ENCODE results near the gene FAM110A.

The FAM110A gene

GRCh38 chr20:842547-842940 is 9.0 kb downstream of the FAM110A start:
- Histone ChIP-seq H4K8ac (ENCODE audit: low read depth, low read length) (no peak overlapping the region), H4K91ac (ENCODE audit: low read depth, low read length, poor library complexity) (no peak overlapping the region), H3K4me3 (ENCODE audit: low read length in 2 of 2) (no peak overlapping the region), H3K9ac (ENCODE audit: low read depth, low read length, poor library complexity) (no peak overlapping the region), H2AFZ (ENCODE audit: low read length) (no peak overlapping the region), H3K27me3 (ENCODE audit: control insufficient read depth in 3 of 3, insufficient read depth in 3 of 3, low read depth in 1 of 3, low read length in 3 of 3) (peaks cover 7 to 61% (median 16%) of the 10 kb centered on the region in 3 experiments), H3K23ac (ENCODE audit: low read depth, low read length, poor library complexity) (peak overlapping the region; percentile 3), H3K9me3 (replicated peaks in 1 of 2; ENCODE audit: control insufficient read depth in 2 of 2, insufficient read depth in 1 of 2, low read depth in 1 of 2, low read length in 2 of 2) (no peaks in the 10 kb centered on the region), H3K79me1 (ENCODE audit: low read depth, low read length) (no peaks in the 10 kb centered on the region), H3K14ac (ENCODE audit: low read length) (no peak overlapping the region), H2BK120ac (ENCODE audit: low read depth, low read length) (no peak overlapping the region), H3K4me2 (ENCODE audit: insufficient read depth, low read length, poor library complexity, severe bottlenecking) (peak overlapping the region; percentile 88), H2BK5ac (ENCODE audit: low read length) (no peak overlapping the region), H2BK12ac (ENCODE audit: low read length) (no peak overlapping the region), H3K4me1 (ENCODE audit: control insufficient read depth in 2 of 2, insufficient read depth in 1 of 2, low read depth in 1 of 2, low read length in 2 of 2) (peaks cover 12 to 22% of the 10 kb centered on the region in 2 donors), H3K27ac (replicated peaks; ENCODE audit: low read length) (no peak overlapping the region), H3K18ac (ENCODE audit: low read length) (peak overlapping the region; percentile 78), H3K4ac (ENCODE audit: low read length) (no peak overlapping the region), H3K36me3 (replicated peaks in 1 of 2; ENCODE audit: control insufficient read depth in 2 of 2, insufficient read depth in 2 of 2, low read length in 2 of 2) (peaks cover 0 to 2% of the 10 kb centered on the region in 2 donors), H2AK5ac (ENCODE audit: low read depth, low read length) (no peak overlapping the region), H2BK15ac (ENCODE audit: low read length) (no peak overlapping the region)
- DNase-seq (ENCODE audit: low spot score), result no peak
- no CpG with 5 or more reads among the region's 2 CpGs for WGBS, 2 donors (ENCODE audit: extremely low coverage in 2 of 2, insufficient read length in 2 of 2, insufficient replicate concordance in 1 of 2)

GRCh38 chr20:843912-844311 is 10.4 kb downstream of the FAM110A start:
- Histone ChIP-seq H3K14ac (ENCODE audit: low read length) (no peak overlapping the region), H3K4me1 (ENCODE audit: control insufficient read depth in 2 of 2, insufficient read depth in 1 of 2, low read depth in 1 of 2, low read length in 2 of 2) (peaks cover 15 to 29% of the 10 kb centered on the region in 2 donors), H2BK15ac (ENCODE audit: low read length) (peak overlapping the region; percentile 59), H3K79me1 (ENCODE audit: low read depth, low read length) (no peaks in the 10 kb centered on the region), H2BK120ac (ENCODE audit: low read depth, low read length) (no peak overlapping the region), H3K9me3 (replicated peaks in 1 of 2; ENCODE audit: control insufficient read depth in 2 of 2, insufficient read depth in 1 of 2, low read depth in 1 of 2, low read length in 2 of 2) (no peaks in the 10 kb centered on the region), H3K4me2 (ENCODE audit: insufficient read depth, low read length, poor library complexity, severe bottlenecking) (no peak overlapping the region), H3K27me3 (ENCODE audit: control insufficient read depth in 3 of 3, insufficient read depth in 3 of 3, low read depth in 1 of 3, low read length in 3 of 3) (peaks cover 7 to 61% (median 16%) of the 10 kb centered on the region in 3 experiments), H3K23ac (ENCODE audit: low read depth, low read length, poor library complexity) (no peak overlapping the region), H3K27ac (replicated peaks; ENCODE audit: low read length) (no peak overlapping the region), H4K91ac (ENCODE audit: low read depth, low read length, poor library complexity) (no peak overlapping the region), H2AFZ (ENCODE audit: low read length) (peak overlapping the region; percentile 99), H4K8ac (ENCODE audit: low read depth, low read length) (no peak overlapping the region), H3K9ac (ENCODE audit: low read depth, low read length, poor library complexity) (peak overlapping the region; percentile 56), H3K36me3 (replicated peaks in 1 of 2; ENCODE audit: control insufficient read depth in 2 of 2, insufficient read depth in 2 of 2, low read length in 2 of 2) (peaks cover 0 to 2% of the 10 kb centered on the region in 2 donors), H3K4me3 (ENCODE audit: low read length in 2 of 2) (no peak overlapping the region), H2AK5ac (ENCODE audit: low read depth, low read length) (peak overlapping the region; percentile 2), H3K18ac (ENCODE audit: low read length) (peak overlapping the region; percentile 67), H3K4ac (ENCODE audit: low read length) (no peak overlapping the region), H2BK12ac (ENCODE audit: low read length) (no peak overlapping the region), H2BK5ac (ENCODE audit: low read length) (no peak overlapping the region)
- no peak for DNase-seq (ENCODE audit: low spot score)
- no CpG with 5 or more reads among the region's 9 CpGs for WGBS, 2 donors (ENCODE audit: extremely low coverage in 2 of 2, insufficient read length in 2 of 2, insufficient replicate concordance in 1 of 2)

DNA sequence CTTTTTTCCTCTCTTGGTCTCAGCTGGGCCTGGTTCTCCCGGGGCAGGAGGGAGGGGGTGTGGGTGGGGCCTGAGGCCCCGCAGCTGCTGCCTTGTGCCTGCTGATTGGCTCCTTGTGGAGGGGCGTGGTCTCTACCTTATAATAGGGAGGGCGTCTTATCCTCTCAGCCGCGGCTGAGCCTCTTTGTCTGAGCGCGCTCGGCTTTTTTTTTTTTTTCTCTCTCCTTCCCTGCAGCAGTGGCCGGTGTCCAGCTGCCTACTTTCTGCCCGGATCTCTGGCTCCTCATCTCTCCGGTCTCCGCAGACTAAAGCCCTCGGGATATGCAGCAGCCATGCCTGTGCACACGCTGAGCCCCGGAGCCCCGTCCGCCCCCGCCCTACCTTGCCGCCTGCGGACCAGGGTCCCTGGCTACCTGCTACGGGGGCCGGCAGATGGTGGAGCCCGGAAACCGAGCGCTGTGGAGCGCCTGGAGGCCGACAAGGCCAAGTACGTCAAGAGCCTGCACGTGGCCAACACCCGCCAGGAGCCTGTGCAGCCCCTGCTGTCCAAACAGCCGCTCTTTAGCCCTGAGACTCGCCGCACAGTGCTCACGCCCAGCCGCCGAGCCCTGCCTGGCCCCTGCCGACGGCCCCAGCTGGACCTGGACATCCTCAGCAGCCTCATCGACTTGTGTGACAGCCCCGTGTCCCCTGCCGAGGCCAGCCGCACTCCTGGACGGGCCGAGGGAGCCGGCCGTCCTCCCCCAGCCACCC is 11.1 kb downstream of the FAM110A start:
- Histone ChIP-seq H4K91ac (ENCODE audit: low read depth, low read length, poor library complexity) (no peak overlapping the region), H3K18ac (ENCODE audit: low read length) (peak overlapping the region; percentile 94), H2AK5ac (ENCODE audit: low read depth, low read length) (peak overlapping the region; percentile 88), H3K27ac (replicated peaks; ENCODE audit: low read length) (no peak overlapping the region), H2BK12ac (ENCODE audit: low read length) (peak overlapping the region; percentile 95), H3K9me3 (replicated peaks in 1 of 2; ENCODE audit: control insufficient read depth in 2 of 2, insufficient read depth in 1 of 2, low read depth in 1 of 2, low read length in 2 of 2) (no peaks in the 10 kb centered on the region), H2BK15ac (ENCODE audit: low read length) (peak overlapping the region; percentile 63), H2AFZ (ENCODE audit: low read length) (peak overlapping the region; percentile 99), H4K8ac (ENCODE audit: low read depth, low read length) (no peak overlapping the region), H3K27me3 (ENCODE audit: control insufficient read depth in 3 of 3, insufficient read depth in 3 of 3, low read depth in 1 of 3, low read length in 3 of 3) (peaks cover 7 to 61% (median 16%) of the 10 kb centered on the region in 3 experiments), H2BK5ac (ENCODE audit: low read length) (peak overlapping the region; percentile 4), H3K9ac (ENCODE audit: low read depth, low read length, poor library complexity) (peak overlapping the region; percentile 85), H3K4ac (ENCODE audit: low read length) (no peak overlapping the region), H2BK120ac (ENCODE audit: low read depth, low read length) (no peak overlapping the region), H3K4me1 (ENCODE audit: control insufficient read depth in 2 of 2, insufficient read depth in 1 of 2, low read depth in 1 of 2, low read length in 2 of 2) (peaks cover 15 to 29% of the 10 kb centered on the region in 2 donors), H3K4me3 (ENCODE audit: low read length in 2 of 2) (peak overlapping the region; percentile 42 to 77), H3K79me1 (ENCODE audit: low read depth, low read length) (no peaks in the 10 kb centered on the region), H3K23ac (ENCODE audit: low read depth, low read length, poor library complexity) (peak overlapping the region; percentile 29), H3K14ac (ENCODE audit: low read length) (peak overlapping the region; percentile 49), H3K36me3 (replicated peaks in 1 of 2; ENCODE audit: control insufficient read depth in 2 of 2, insufficient read depth in 2 of 2, low read length in 2 of 2) (peaks cover 0 to 2% of the 10 kb centered on the region in 2 donors), H3K4me2 (ENCODE audit: insufficient read depth, low read length, poor library complexity, severe bottlenecking) (peak overlapping the region; percentile 92)
- WGBS, 2 donors (ENCODE audit: extremely low coverage in 2 of 2, insufficient read length in 2 of 2, insufficient replicate concordance in 1 of 2), result no CpG with 5 or more reads among the region's 47 CpGs
- DNase-seq (ENCODE audit: low spot score), result peak; percentile 88

DNA sequence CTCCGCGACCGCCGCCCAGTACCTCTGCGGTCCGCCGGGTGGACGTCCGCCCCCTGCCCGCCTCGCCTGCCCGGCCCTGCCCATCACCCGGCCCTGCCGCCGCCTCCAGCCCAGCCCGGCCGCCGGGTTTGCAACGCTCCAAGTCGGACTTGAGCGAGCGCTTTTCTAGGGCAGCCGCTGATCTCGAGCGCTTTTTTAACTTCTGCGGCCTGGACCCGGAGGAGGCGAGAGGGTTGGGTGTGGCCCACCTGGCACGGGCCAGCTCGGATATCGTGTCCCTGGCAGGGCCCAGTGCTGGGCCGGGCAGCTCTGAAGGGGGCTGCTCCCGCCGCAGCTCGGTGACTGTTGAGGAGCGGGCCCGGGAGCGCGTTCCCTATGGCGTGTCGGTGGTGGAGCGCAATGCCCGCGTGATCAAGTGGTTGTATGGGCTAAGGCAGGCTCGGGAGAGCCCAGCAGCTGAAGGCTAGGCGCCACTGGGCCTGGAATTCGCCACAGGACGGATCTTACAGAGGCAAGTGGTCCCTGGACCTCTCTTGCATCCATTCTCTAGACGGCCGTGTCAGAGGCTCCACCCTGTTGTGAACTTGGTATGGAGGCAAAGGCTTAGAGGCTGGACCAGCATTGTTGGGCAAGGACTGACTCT is 11.8 kb downstream of the FAM110A start:
- Histone ChIP-seq H2BK5ac (ENCODE audit: low read length) (peak overlapping the region; percentile 4), H4K8ac (ENCODE audit: low read depth, low read length) (no peak overlapping the region), H3K18ac (ENCODE audit: low read length) (peak overlapping the region; percentile 94), H2AFZ (ENCODE audit: low read length) (no peak overlapping the region), H4K91ac (ENCODE audit: low read depth, low read length, poor library complexity) (no peak overlapping the region), H3K23ac (ENCODE audit: low read depth, low read length, poor library complexity) (peak overlapping the region; percentile 46), H2BK15ac (ENCODE audit: low read length) (peak overlapping the region; percentile 63), H2BK12ac (ENCODE audit: low read length) (no peak overlapping the region), H3K4ac (ENCODE audit: low read length) (no peak overlapping the region), H2AK5ac (ENCODE audit: low read depth, low read length) (peak overlapping the region; percentile 88), H3K4me1 (ENCODE audit: control insufficient read depth in 2 of 2, insufficient read depth in 1 of 2, low read depth in 1 of 2, low read length in 2 of 2) (peaks cover 15 to 29% of the 10 kb centered on the region in 2 donors), H3K4me2 (ENCODE audit: insufficient read depth, low read length, poor library complexity, severe bottlenecking) (peak overlapping the region; percentile 92), H3K9ac (ENCODE audit: low read depth, low read length, poor library complexity) (peak overlapping the region; percentile 85), H3K9me3 (replicated peaks in 1 of 2; ENCODE audit: control insufficient read depth in 2 of 2, insufficient read depth in 1 of 2, low read depth in 1 of 2, low read length in 2 of 2) (no peaks in the 10 kb centered on the region), H3K14ac (ENCODE audit: low read length) (peak overlapping the region; percentile 49), H3K4me3 (ENCODE audit: low read length in 2 of 2) (peak overlapping the region in 1 of 2 donors; percentile 77), H3K79me1 (ENCODE audit: low read depth, low read length) (no peaks in the 10 kb centered on the region), H3K36me3 (replicated peaks in 1 of 2; ENCODE audit: control insufficient read depth in 2 of 2, insufficient read depth in 2 of 2, low read length in 2 of 2) (peaks cover 0 to 2% of the 10 kb centered on the region in 2 donors), H3K27ac (replicated peaks; ENCODE audit: low read length) (no peak overlapping the region), H3K27me3 (ENCODE audit: control insufficient read depth in 3 of 3, insufficient read depth in 3 of 3, low read depth in 1 of 3, low read length in 3 of 3) (peaks cover 7 to 54% (median 16%) of the 10 kb centered on the region in 3 experiments), H2BK120ac (ENCODE audit: low read depth, low read length) (peak overlapping the region; percentile 35)
- no peak for DNase-seq (ENCODE audit: low spot score)
- WGBS, 2 donors (ENCODE audit: extremely low coverage in 2 of 2, insufficient read length in 2 of 2, insufficient replicate concordance in 1 of 2), result no CpG with 5 or more reads among the region's 50 CpGs
